Measurements from ENCODE around the gene GRAMD1C.

GRAMD1C gene

DNA sequence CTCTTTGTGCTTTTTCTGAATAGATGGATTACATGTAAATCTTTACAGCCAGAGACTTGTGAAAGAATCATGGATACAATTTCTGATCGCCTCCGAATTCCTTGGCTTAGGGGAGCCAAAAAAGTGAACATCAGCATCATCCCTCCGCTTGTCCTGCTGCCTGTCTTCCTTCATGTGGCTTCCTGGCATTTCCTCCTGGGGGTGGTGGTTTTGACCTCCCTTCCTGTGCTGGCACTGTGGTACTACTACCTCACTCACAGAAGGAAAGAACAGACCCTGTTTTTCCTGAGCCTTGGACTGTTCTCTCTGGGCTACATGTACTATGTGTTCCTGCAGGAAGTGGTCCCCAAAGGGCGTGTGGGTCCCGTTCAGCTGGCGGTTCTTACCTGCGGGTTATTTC, 115.1 kb downstream of the GRAMD1C start:
- no peak for DNase-seq

DNA sequence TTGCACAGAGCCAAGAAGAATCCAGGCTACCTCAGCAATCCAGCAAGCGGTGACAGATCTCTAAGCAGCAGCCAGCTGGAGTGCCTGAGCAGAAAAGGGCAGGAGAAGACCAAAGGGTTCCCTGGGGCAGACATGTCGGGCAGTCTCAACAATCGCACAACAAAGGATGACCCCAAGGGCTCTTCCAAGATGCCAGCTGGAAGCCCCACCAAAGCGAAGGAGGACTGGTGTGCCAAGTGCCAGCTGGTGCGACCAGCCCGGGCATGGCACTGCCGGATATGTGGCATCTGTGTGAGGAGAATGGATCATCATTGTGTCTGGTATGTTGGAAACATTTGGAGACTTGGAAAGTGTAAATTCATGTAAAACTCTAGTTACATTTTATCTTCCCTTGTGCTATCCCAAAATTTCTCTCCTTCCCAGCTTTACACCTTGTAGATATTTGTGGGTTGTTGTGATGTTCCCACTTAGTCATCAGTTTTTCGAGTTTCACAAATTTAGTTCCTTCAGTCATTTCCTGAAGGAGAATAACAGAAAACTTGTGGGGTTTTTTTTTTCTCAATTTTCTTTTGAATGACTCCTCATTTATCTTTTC, 115.6 kb downstream of the GRAMD1C start:
- no peak for DNase-seq

GRCh38 chr3:113963879-113964278, 125.3 kb downstream of the GRAMD1C start:
- no peak for DNase-seq

GRCh38 chr3:113966172-113966571, 127.6 kb downstream of the GRAMD1C start:
- no peak for DNase-seq

DNA sequence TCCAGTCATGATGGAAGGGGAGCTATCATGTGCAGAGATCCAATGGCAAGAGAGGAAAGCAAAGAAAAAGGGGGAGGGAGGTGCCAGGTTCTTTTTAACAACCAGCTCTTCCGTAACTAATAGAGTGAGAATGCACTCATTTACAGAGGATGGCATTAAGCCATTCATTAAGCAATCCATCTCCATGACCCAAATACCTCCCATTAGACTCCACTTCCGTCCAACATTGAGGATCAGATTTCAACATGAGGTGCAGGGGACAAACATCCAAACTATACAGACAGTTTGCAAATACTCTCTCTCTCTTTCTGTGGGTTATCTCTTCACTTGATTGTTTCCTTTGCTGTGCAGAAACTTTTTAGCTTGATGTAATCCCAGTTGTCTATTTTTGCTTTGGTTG, 130.4 kb downstream of the GRAMD1C start:
- no peak for DNase-seq

DNA sequence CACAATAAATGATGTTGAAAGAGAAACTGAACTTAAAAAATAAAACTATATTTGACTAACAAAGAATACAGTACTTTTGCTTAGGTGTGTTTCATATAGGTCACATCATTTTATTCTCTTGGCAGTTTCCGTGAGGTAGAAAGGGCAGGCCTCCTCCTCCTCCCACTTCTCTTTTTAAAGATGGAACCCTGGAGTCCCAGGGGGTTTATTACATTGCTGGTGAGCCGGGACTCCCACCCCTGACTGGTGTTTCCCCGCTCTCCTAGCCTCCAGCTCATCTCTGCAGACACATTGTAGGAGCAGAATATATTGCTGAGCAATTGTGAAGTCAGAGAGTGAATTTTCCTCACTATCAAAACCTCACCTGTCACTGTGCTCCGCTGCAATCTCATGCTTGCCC, 139.2 kb downstream of the GRAMD1C start:
- DNase-seq = no peak

GRCh38 chr3:113979916-113980315, 141.3 kb downstream of the GRAMD1C start:
- DNase-seq = no peak

DNA sequence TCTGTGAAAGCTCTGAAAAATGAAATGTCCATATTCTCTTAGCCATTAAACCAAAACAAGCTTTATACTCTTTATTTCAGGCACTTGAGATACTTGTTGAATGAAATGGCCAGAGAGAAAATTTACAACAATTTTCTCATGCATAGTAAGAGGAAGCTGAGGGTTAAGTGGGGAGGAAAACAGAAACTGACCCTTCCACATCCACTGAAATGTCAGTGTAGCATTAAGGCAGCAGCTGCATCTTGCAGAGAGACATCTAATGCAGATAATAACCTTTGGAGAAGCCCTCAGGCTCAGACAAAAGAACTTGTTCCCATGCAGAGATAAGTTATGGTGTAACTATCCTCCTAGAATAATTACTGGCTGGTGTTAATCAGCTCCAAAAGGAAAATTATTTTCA, 143.2 kb downstream of the GRAMD1C start:
- DNase-seq = no peak

GRCh38 chr3:113983544-113983943, 145.0 kb downstream of the GRAMD1C start:
- DNase-seq = no peak

- DNase-seq = no peak
Measured at GRCh38 chr3:113985541-113985940, 147.0 kb downstream of the GRAMD1C start.
